GM23338 (cell line): ENCODE results near the gene TRIM24. TPM values are rescaled to one million over a fixed set of nuclear protein-coding genes. Genes with fewer than 3 reads are reported as not detected.

ENCODE experiments used
- ATAC-seq: fragments of 200-7000 bp; cut with Tn5 transposase; 3 replicates; pipeline ENCODE4 v1.9.1; 2020
- DNase-seq: peaks from one replicate; pipeline ENCODE4 v3.0.0-alpha.2; 2015; ENCODE audit warnings: low spot score
- H2AFZ ChIP-seq: fragments of 200-600 bp; sonication (generic); 2 replicates; pipeline ENCODE4 v1.8.0; 2016; ENCODE audit warnings: antibody characterized with exemption, mild to moderate bottlenecking, moderate library complexity
- H3F3A ChIP-seq: fragments of 200-600 bp; sonication (generic); replicated peaks from 2 replicates; pipeline ENCODE4 v1.8.0; 2017; ENCODE audit warnings: antibody characterized with exemption, mixed run types, low read depth
- H3K27ac ChIP-seq: fragments of 200-600 bp; sonication (generic); 2 replicates; pipeline ENCODE4 v1.6.1; 2016; ENCODE audit warnings: low read depth
- H3K27me3 ChIP-seq: fragments of 200-600 bp; sonication (generic); 2 replicates; pipeline ENCODE4 v1.8.0; 2016; ENCODE audit warnings: mild to moderate bottlenecking, mixed run types, moderate library complexity; ENCODE audit not compliant: insufficient read depth
- H3K36me3 ChIP-seq: fragments of 200-600 bp; sonication (generic); 2 replicates; pipeline ENCODE4 v1.8.0; 2016; ENCODE audit warnings: mild to moderate bottlenecking; ENCODE audit not compliant: insufficient read depth
- H3K4me1 ChIP-seq: fragments of 200-600 bp; sonication (generic); 2 replicates; pipeline ENCODE4 v1.8.0; 2016; ENCODE audit warnings: mild to moderate bottlenecking, moderate library complexity; ENCODE audit not compliant: insufficient read depth
- H3K4me2 ChIP-seq: fragments of 200-600 bp; sonication (generic); 2 replicates; pipeline ENCODE4 v1.7.1; 2017; ENCODE audit warnings: mixed run types
- H3K4me3 ChIP-seq: fragments of 200-600 bp; sonication (generic); 2 replicates; pipeline ENCODE4 v1.6.1; 2016; ENCODE audit warnings: mixed run types
- H3K79me2 ChIP-seq: fragments of 200-600 bp; sonication (generic); replicated peaks from 2 replicates; pipeline ENCODE4 v1.8.0; 2017; ENCODE audit warnings: mild to moderate bottlenecking; ENCODE audit not compliant: insufficient read depth
- H3K9me2 ChIP-seq: fragments of 200-600 bp; sonication (generic); 2 replicates; pipeline ENCODE4 v1.8.0; 2017; ENCODE audit not compliant: insufficient read depth
- H4K20me1 ChIP-seq: fragments of 200-600 bp; sonication (generic); replicated peaks from 2 replicates; pipeline ENCODE4 v1.8.0; 2017; ENCODE audit warnings: mild to moderate bottlenecking; ENCODE audit not compliant: insufficient read depth
- H3K27ac Mint-ChIP-seq: 2 replicates; pipeline ENCODE4 v1.8.0; 2020; ENCODE audit warnings: inconsistent platforms, mild to moderate bottlenecking, moderate library complexity, mixed read lengths
- H3K27me3 Mint-ChIP-seq: 3 replicates; pipeline ENCODE4 v1.8.0; 2022; ENCODE audit warnings: low read depth, mild to moderate bottlenecking, moderate library complexity, mixed read lengths, inconsistent platforms; ENCODE audit not compliant: insufficient read depth, poor library complexity
- H3K36me3 Mint-ChIP-seq: 3 replicates; pipeline ENCODE4 v1.8.0; 2021; ENCODE audit warnings: low read depth, mild to moderate bottlenecking, inconsistent platforms, moderate library complexity, mixed read lengths
- H3K4me1 Mint-ChIP-seq: 3 replicates; pipeline ENCODE4 v1.8.0; 2020; ENCODE audit warnings: mild to moderate bottlenecking, inconsistent platforms, mixed read lengths
- H3K4me3 Mint-ChIP-seq: 3 replicates; pipeline ENCODE4 v1.8.0; 2021; ENCODE audit warnings: moderate library complexity, mild to moderate bottlenecking, inconsistent platforms, mixed read lengths
- H3K9me3 Mint-ChIP-seq: 3 replicates; pipeline ENCODE4 v1.8.0; 2020; ENCODE audit warnings: moderate library complexity, mild to moderate bottlenecking, inconsistent platforms, mixed read lengths
- CREB1 ChIP-seq: fragments of 250-450 bp; sonication (Bioruptor Pico); IDR thresholded peaks from 2 replicates; pipeline ENCODE4 v1.5.0; 2020; ENCODE audit warnings: low read depth, mild to moderate bottlenecking, moderate library complexity
- EZH2 ChIP-seq: fragments of 200-600 bp; sonication (generic); IDR thresholded peaks from one replicate; pipeline ENCODE4 v1.8.0; 2017; ENCODE audit warnings: antibody characterized with exemption, mild to moderate bottlenecking, low read depth; ENCODE audit not compliant: unreplicated experiment
- EZH2phosphoT487 ChIP-seq: fragments of 200-600 bp; sonication (generic); IDR thresholded peaks from one replicate; pipeline ENCODE4 v1.8.1; 2018; ENCODE audit warnings: antibody characterized with exemption; ENCODE audit not compliant: unreplicated experiment
- JUNB ChIP-seq: IDR thresholded peaks from one replicate; pipeline ENCODE4 v1.6.1; 2016; ENCODE audit warnings: antibody characterized with exemption; ENCODE audit not compliant: unreplicated experiment
- NANOG ChIP-seq: IDR thresholded peaks from 2 replicates; pipeline ENCODE4 v1.6.1; 2016; ENCODE audit warnings: antibody characterized with exemption, borderline replicate concordance
- POLR2AphosphoS5 ChIP-seq: IDR thresholded peaks from 2 replicates; pipeline ENCODE4 v1.6.1; 2016; ENCODE audit warnings: antibody characterized with exemption, low read depth
- STAT1 ChIP-seq: IDR thresholded peaks from one replicate; pipeline ENCODE4 v1.6.1; 2016; ENCODE audit warnings: antibody characterized with exemption; ENCODE audit not compliant: unreplicated experiment
- ZNF114 ChIP-seq: fragments of 250-450 bp; sonication (Bioruptor Pico); IDR thresholded peaks from 2 replicates; pipeline ENCODE4 v1.5.0; 2020; ENCODE audit warnings: mild to moderate bottlenecking, moderate library complexity
- ZNF331 ChIP-seq: fragments of 250-450 bp; sonication (Bioruptor Pico); IDR thresholded peaks from 2 replicates; pipeline ENCODE4 v1.5.0; 2020; ENCODE audit warnings: low read depth, mild to moderate bottlenecking, moderate library complexity
- polyA plus RNA-seq: library from polyadenylated mRNA; unstranded; fragments of >200 nt; fragmentation: Nextera tagmentation; extraction: Ambion mirVana; gene quantifications from 2 replicates; pipeline ENCODE4 v1.2.1, GENCODE V29; 2016
- total RNA-seq: library from RNA; depleted of rRNA; stranded (reverse); fragments of >200 nt; shearing (Covaris generic); gene quantifications from 2 replicates; pipeline ENCODE4 v1.2.3, GENCODE V29; 2014
- TF ChIP-seq, protein P1 (sequence below): IDR thresholded peaks from one replicate; pipeline ENCODE4 v1.6.1; 2018; ENCODE audit warnings: antibody characterized with exemption; ENCODE audit not compliant: unreplicated experiment
- TF ChIP-seq, protein P2 (sequence below): fragments of 250-450 bp; sonication (Bioruptor Pico); IDR thresholded peaks from 2 replicates; pipeline ENCODE4 v1.5.0; 2020; ENCODE audit warnings: mild to moderate bottlenecking, moderate library complexity
- TF ChIP-seq, protein P3 (sequence below): IDR thresholded peaks from 2 replicates; pipeline ENCODE4 v1.6.1; 2016; ENCODE audit warnings: antibody characterized with exemption
- TF ChIP-seq, protein P4 (sequence below), 2 experiments: fragments of 200-600 bp in 1 of 2; sonication (generic) in 1 of 2; conservative IDR thresholded peaks; 2 replicates each; pipeline versions ENCODE4 v1.5.1 to v1.6.1; 2016 to 2017; ENCODE audit warnings: antibody characterized with exemption in 2 of 2, low read depth in 2 of 2, mild to moderate bottlenecking in 2 of 2, moderate library complexity in 1 of 2

Gene TRIM24
- total and polyA plus RNA-seq, 2 experiments from 2014 or later: 67.0 to 120 TPM

DNA sequence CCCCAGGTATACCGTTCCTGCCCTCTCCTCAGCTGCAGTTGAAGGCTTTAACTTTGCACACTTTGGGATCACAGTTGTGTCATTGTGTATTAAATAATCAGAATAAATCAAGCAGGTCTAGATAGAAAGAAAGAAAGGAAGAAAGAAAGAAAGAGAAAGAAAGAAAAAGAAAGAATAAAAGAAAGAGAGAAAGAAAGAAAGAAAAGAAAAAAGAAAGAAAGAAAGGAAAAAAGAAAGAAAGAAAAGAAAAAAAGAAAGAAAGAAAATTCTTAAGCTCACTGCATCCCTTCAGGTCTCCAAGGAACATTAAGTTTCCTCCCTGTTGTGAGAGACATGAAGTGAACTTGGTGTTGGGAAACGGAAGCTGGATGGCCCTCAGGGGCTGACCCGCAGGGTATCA, 17.2 kb upstream of the TRIM24 start:
- Histone ChIP-seq H3K27ac (no peak overlapping the region), H2AFZ (no peak overlapping the region), H3K9me2 (peaks cover 17% of the 10 kb centered on the region; the same call in 1 of the 2 replicates), H3F3A (no peaks in the 10 kb centered on the region), H3K4me3 (no peak overlapping the region), H3K36me3 (no peaks in the 10 kb centered on the region), H3K79me2 (no peaks in the 10 kb centered on the region), H3K4me1 (no peaks in the 10 kb centered on the region), H3K27me3 (no peaks in the 10 kb centered on the region), H4K20me1 (no peaks in the 10 kb centered on the region), H3K4me2 (no peak overlapping the region)
- ATAC-seq (no peak), DNase-seq (no peak)
- Mint-ChIP-seq H3K27me3 (peaks cover 2% of the 10 kb centered on the region), H3K4me3 (no peak overlapping the region), H3K27ac (no peak overlapping the region), H3K9me3 (peaks cover 10% of the 10 kb centered on the region; the same call in 2 of the 3 replicates), H3K4me1 (no peaks in the 10 kb centered on the region), H3K36me3 (peaks cover 9% of the 10 kb centered on the region)
- TF ChIP-seq STAT1: no peak
- TF ChIP-seq, protein P1, sequence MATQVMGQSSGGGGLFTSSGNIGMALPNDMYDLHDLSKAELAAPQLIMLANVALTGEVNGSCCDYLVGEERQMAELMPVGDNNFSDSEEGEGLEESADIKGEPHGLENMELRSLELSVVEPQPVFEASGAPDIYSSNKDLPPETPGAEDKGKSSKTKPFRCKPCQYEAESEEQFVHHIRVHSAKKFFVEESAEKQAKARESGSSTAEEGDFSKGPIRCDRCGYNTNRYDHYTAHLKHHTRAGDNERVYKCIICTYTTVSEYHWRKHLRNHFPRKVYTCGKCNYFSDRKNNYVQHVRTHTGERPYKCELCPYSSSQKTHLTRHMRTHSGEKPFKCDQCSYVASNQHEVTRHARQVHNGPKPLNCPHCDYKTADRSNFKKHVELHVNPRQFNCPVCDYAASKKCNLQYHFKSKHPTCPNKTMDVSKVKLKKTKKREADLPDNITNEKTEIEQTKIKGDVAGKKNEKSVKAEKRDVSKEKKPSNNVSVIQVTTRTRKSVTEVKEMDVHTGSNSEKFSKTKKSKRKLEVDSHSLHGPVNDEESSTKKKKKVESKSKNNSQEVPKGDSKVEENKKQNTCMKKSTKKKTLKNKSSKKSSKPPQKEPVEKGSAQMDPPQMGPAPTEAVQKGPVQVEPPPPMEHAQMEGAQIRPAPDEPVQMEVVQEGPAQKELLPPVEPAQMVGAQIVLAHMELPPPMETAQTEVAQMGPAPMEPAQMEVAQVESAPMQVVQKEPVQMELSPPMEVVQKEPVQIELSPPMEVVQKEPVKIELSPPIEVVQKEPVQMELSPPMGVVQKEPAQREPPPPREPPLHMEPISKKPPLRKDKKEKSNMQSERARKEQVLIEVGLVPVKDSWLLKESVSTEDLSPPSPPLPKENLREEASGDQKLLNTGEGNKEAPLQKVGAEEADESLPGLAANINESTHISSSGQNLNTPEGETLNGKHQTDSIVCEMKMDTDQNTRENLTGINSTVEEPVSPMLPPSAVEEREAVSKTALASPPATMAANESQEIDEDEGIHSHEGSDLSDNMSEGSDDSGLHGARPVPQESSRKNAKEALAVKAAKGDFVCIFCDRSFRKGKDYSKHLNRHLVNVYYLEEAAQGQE: no peak
- TF ChIP-seq EZH2: no peak
- TF ChIP-seq ZNF331 (CRISPR knock-in tag): no peak
- TF ChIP-seq, protein P2, sequence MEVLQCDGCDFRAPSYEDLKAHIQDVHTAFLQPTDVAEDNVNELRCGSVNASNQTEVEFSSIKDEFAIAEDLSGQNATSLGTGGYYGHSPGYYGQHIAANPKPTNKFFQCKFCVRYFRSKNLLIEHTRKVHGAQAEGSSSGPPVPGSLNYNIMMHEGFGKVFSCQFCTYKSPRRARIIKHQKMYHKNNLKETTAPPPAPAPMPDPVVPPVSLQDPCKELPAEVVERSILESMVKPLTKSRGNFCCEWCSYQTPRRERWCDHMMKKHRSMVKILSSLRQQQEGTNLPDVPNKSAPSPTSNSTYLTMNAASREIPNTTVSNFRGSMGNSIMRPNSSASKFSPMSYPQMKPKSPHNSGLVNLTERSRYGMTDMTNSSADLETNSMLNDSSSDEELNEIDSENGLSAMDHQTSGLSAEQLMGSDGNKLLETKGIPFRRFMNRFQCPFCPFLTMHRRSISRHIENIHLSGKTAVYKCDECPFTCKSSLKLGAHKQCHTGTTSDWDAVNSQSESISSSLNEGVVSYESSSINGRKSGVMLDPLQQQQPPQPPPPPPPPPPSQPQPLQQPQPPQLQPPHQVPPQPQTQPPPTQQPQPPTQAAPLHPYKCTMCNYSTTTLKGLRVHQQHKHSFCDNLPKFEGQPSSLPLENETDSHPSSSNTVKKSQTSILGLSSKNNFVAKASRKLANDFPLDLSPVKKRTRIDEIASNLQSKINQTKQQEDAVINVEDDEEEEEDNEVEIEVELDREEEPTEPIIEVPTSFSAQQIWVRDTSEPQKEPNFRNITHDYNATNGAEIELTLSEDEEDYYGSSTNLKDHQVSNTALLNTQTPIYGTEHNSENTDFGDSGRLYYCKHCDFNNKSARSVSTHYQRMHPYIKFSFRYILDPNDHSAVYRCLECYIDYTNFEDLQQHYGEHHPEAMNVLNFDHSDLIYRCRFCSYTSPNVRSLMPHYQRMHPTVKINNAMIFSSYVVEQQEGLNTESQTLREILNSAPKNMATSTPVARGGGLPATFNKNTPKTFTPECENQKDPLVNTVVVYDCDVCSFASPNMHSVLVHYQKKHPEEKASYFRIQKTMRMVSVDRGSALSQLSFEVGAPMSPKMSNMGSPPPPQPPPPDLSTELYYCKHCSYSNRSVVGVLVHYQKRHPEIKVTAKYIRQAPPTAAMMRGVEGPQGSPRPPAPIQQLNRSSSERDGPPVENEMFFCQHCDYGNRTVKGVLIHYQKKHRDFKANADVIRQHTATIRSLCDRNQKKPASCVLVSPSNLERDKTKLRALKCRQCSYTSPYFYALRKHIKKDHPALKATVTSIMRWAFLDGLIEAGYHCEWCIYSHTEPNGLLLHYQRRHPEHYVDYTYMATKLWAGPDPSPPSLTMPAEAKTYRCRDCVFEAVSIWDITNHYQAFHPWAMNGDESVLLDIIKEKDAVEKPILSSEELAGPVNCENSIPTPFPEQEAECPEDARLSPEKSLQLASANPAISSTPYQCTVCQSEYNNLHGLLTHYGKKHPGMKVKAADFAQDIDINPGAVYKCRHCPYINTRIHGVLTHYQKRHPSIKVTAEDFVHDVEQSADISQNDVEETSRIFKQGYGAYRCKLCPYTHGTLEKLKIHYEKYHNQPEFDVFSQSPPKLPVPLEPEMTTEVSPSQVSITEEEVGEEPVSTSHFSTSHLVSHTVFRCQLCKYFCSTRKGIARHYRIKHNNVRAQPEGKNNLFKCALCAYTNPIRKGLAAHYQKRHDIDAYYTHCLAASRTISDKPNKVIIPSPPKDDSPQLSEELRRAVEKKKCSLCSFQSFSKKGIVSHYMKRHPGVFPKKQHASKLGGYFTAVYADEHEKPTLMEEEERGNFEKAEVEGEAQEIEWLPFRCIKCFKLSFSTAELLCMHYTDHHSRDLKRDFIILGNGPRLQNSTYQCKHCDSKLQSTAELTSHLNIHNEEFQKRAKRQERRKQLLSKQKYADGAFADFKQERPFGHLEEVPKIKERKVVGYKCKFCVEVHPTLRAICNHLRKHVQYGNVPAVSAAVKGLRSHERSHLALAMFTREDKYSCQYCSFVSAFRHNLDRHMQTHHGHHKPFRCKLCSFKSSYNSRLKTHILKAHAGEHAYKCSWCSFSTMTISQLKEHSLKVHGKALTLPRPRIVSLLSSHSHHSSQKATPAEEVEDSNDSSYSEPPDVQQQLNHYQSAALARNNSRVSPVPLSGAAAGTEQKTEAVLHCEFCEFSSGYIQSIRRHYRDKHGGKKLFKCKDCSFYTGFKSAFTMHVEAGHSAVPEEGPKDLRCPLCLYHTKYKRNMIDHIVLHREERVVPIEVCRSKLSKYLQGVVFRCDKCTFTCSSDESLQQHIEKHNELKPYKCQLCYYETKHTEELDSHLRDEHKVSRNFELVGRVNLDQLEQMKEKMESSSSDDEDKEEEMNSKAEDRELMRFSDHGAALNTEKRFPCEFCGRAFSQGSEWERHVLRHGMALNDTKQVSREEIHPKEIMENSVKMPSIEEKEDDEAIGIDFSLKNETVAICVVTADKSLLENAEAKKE: no peak
- TF ChIP-seq ZNF114 (CRISPR knock-in tag): no peak
- TF ChIP-seq JUNB: no peak
- TF ChIP-seq, protein P3, sequence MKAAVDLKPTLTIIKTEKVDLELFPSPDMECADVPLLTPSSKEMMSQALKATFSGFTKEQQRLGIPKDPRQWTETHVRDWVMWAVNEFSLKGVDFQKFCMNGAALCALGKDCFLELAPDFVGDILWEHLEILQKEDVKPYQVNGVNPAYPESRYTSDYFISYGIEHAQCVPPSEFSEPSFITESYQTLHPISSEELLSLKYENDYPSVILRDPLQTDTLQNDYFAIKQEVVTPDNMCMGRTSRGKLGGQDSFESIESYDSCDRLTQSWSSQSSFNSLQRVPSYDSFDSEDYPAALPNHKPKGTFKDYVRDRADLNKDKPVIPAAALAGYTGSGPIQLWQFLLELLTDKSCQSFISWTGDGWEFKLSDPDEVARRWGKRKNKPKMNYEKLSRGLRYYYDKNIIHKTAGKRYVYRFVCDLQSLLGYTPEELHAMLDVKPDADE: no peak
- no peak for TF ChIP-seq CREB1 (CRISPR knock-in tag)
- no peak for TF ChIP-seq EZH2phosphoT487
- no peak for TF ChIP-seq POLR2AphosphoS5
- TF ChIP-seq, protein P4, sequence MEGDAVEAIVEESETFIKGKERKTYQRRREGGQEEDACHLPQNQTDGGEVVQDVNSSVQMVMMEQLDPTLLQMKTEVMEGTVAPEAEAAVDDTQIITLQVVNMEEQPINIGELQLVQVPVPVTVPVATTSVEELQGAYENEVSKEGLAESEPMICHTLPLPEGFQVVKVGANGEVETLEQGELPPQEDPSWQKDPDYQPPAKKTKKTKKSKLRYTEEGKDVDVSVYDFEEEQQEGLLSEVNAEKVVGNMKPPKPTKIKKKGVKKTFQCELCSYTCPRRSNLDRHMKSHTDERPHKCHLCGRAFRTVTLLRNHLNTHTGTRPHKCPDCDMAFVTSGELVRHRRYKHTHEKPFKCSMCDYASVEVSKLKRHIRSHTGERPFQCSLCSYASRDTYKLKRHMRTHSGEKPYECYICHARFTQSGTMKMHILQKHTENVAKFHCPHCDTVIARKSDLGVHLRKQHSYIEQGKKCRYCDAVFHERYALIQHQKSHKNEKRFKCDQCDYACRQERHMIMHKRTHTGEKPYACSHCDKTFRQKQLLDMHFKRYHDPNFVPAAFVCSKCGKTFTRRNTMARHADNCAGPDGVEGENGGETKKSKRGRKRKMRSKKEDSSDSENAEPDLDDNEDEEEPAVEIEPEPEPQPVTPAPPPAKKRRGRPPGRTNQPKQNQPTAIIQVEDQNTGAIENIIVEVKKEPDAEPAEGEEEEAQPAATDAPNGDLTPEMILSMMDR (conservative IDR thresholded peaks at IDR 0.05; ENCODE audit: low read depth in 2 of 2): no peak
- no peak for TF ChIP-seq NANOG
